ENCODE measurements around the gene OTULIN. TPM values are rescaled to one million over a fixed set of nuclear protein-coding genes. Genes with fewer than 3 reads are reported as not detected.

The OTULIN gene
- total RNA-seq, 1 experiment from 2014 or later: 36.0 TPM

DNA sequence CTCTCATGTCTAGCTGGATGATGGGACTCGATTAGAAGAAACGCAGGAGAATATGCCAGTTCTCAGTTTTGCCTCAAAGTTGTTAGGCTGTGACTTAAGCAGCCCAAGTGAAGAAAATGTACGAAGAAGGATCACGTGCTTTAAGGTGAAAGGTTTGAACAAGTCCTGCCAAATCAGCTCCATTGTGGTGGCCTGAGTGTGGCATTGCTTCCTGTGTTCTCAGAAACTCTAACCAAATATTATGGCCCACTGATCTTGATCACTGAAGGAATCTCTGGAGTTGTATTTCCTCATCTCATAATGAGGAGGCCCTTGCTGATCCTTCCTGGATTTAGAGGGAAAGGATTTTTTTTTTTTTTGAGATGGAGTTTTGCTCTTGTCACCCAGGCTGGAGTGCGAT is 44.0 kb downstream of the OTULIN start:
- no TSS peak for BruUV-seq (replicated peaks)
- Mint-ChIP-seq H3K4me1 (ENCODE audit: low read depth, unreplicated experiment) (no peaks in the 10 kb centered on the region), H3K4me3 (ENCODE audit: low read depth, unreplicated experiment) (no peak overlapping the region), H3K27me3 (ENCODE audit: unreplicated experiment) (no peaks in the 10 kb centered on the region), H3K9me3 (ENCODE audit: low read depth, unreplicated experiment) (no peaks in the 10 kb centered on the region), H3K27ac (ENCODE audit: unreplicated experiment) (no peak overlapping the region), H3K36me3 (ENCODE audit: insufficient read depth, unreplicated experiment) (peaks cover 26% of the 10 kb centered on the region)
- intact Hi-C loops (cut with micrococcal nuclease; ENCODE audit: unreplicated experiment): no loop called here
- CTCF ChIA-PET: no interaction called here
- DNase-seq: no peak
- TF ChIP-seq, protein P1, sequence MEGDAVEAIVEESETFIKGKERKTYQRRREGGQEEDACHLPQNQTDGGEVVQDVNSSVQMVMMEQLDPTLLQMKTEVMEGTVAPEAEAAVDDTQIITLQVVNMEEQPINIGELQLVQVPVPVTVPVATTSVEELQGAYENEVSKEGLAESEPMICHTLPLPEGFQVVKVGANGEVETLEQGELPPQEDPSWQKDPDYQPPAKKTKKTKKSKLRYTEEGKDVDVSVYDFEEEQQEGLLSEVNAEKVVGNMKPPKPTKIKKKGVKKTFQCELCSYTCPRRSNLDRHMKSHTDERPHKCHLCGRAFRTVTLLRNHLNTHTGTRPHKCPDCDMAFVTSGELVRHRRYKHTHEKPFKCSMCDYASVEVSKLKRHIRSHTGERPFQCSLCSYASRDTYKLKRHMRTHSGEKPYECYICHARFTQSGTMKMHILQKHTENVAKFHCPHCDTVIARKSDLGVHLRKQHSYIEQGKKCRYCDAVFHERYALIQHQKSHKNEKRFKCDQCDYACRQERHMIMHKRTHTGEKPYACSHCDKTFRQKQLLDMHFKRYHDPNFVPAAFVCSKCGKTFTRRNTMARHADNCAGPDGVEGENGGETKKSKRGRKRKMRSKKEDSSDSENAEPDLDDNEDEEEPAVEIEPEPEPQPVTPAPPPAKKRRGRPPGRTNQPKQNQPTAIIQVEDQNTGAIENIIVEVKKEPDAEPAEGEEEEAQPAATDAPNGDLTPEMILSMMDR (IDR thresholded peaks at IDR 0.05; ENCODE audit: unreplicated experiment): no peak

GRCh38 chr5:14710313-14710994 is 45.9 kb downstream of the OTULIN start:
- no peaks in the 10 kb centered on the region for H3K9me3 Mint-ChIP-seq (ENCODE audit: low read depth, unreplicated experiment)
- no peak overlapping the region for H3K4me3 Mint-ChIP-seq (ENCODE audit: low read depth, unreplicated experiment)
- CTCF ChIA-PET: no interaction called here
- no peaks in the 10 kb centered on the region for H3K27me3 Mint-ChIP-seq (ENCODE audit: unreplicated experiment)
- no peak for DNase-seq
- TF ChIP-seq, protein P1 (IDR thresholded peaks at IDR 0.05; ENCODE audit: unreplicated experiment): no peak
- H3K27ac Mint-ChIP-seq (ENCODE audit: unreplicated experiment): no peak overlapping the region
- H3K36me3 Mint-ChIP-seq (ENCODE audit: insufficient read depth, unreplicated experiment): peaks cover 17% of the 10 kb centered on the region
- intact Hi-C loops (cut with micrococcal nuclease; ENCODE audit: unreplicated experiment): no loop called here
- H3K4me1 Mint-ChIP-seq (ENCODE audit: low read depth, unreplicated experiment): no peaks in the 10 kb centered on the region
- no TSS peak for BruUV-seq (replicated peaks)

DNA sequence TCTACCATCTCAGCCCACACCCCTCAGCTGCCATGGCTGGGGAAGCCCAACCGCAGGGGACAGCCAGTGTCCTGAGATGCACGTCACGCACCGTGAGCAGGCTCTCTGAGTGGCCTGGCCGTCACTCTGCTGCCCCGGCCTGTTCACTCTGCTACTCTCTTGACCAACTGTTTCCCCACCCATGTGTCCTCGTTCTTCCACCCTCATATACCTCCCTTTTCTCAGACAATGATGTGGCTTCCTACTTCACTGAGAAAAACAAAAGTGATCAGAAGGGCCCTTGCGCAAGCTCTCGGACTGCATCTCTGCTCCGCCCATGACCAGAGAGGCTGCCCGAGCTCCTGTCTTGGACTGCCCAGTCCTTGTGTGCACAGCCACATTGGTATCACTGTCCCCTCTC is 47.6 kb downstream of the OTULIN start:
- TF ChIP-seq, protein P1 (IDR thresholded peaks at IDR 0.05; ENCODE audit: unreplicated experiment): no peak
- intact Hi-C loops (cut with micrococcal nuclease; ENCODE audit: unreplicated experiment): no loop called here
- H3K27ac Mint-ChIP-seq (ENCODE audit: unreplicated experiment): no peak overlapping the region
- no peaks in the 10 kb centered on the region for H3K9me3 Mint-ChIP-seq (ENCODE audit: low read depth, unreplicated experiment)
- H3K4me3 Mint-ChIP-seq (ENCODE audit: low read depth, unreplicated experiment): no peak overlapping the region
- CTCF ChIA-PET: no interaction called here
- BruUV-seq (replicated peaks): no TSS peak
- no peak for DNase-seq
- H3K36me3 Mint-ChIP-seq (ENCODE audit: insufficient read depth, unreplicated experiment): peaks cover 25% of the 10 kb centered on the region
- no peaks in the 10 kb centered on the region for H3K27me3 Mint-ChIP-seq (ENCODE audit: unreplicated experiment)
- H3K4me1 Mint-ChIP-seq (ENCODE audit: low read depth, unreplicated experiment): no peaks in the 10 kb centered on the region

- Mint-ChIP-seq H3K4me3 (ENCODE audit: low read depth, unreplicated experiment) (no peak overlapping the region), H3K36me3 (ENCODE audit: insufficient read depth, unreplicated experiment) (peaks cover 25% of the 10 kb centered on the region), H3K27ac (ENCODE audit: unreplicated experiment) (peak overlapping the region; percentile 21), H3K4me1 (ENCODE audit: low read depth, unreplicated experiment) (no peaks in the 10 kb centered on the region), H3K9me3 (ENCODE audit: low read depth, unreplicated experiment) (no peaks in the 10 kb centered on the region), H3K27me3 (ENCODE audit: unreplicated experiment) (no peaks in the 10 kb centered on the region)
- CTCF ChIA-PET: interaction anchor here (1.2 kb wide), 1 partner anchor 14 kb away, joined by 3 read pairs; no protein-coding TSS in a partner anchor
- no peak for DNase-seq
- no TSS peak for BruUV-seq (replicated peaks)
- TF ChIP-seq, protein P1 (IDR thresholded peaks at IDR 0.05; ENCODE audit: unreplicated experiment): no peak
- intact Hi-C loops (cut with micrococcal nuclease; ENCODE audit: unreplicated experiment): no loop called here
Observed at GRCh38 chr5:14712666-14713065, 48.1 kb downstream of the OTULIN start.
